Measurements from ENCODE around the gene CNTRL.
A peak's percentile ranks its signal among the peaks of the same experiment; 100 is the strongest.

The CNTRL gene

DNA sequence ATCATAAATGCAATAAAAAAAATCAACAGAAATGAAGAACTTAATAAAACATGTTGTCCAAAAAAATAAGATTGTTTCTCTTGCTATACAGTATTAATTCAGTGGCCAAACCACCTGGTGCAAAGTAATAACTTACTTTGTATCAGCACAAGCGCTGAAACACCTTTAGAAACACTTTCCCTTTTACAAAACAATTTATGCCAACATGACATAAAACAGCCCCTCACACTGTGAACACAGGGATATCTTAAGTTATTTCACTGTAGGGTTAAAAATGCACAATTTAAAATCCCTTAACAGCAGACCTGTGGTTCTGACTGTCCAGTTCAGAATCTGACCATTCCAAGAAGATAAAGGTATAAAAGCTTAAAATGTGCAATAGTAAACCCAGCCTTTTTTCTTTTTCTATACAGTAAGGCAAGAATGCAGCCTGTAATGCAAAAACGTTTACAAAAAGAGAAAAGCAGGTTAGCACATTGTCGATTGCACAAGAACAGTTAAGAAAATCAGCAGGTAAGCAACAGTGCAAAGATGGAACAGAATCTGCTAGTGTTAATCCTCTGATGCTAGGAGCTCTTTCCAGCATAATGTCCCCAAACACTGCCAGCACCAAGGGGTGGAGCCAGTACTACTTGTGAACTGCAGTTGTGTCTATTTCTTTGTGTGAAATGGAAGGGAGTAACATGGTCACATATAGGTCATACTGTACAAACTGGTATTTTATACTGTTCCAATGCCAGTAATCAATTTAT is 105.4 kb downstream of the CNTRL start:
- no peak for DNase-seq (ENCODE audit: low read depth)

DNA sequence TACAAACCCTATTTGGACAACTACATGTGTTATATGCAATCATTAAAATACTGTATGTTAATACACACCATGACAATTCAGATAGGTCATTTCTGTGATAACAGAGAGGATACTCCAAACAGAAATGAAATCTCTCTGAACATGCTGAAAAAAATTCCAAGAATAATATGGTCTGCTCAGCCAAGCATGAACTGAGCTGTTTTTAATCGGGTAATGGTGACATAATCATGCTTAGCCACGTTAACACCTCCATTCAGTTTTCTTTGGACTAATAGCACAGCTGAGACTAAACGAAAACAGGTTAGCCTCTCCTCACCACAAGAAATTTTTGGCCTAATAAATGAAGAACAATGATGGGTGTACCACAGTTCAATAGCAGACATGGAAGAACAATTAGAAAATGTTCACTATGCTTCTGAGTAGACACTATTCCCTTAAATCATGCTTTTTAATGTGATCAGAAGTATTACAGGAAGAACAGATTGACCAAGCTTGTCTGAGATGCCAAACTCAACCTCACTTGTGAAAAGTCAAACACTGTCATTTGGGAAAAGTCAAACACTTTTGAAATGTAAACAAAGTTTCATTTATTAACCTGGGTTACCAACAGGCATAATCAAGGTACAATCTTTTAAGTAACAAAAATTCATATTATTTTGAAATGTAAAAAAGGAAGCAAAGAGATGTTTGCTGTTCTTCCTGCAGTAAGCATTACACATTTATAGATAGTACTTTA is 107.5 kb downstream of the CNTRL start:
- DNase-seq (ENCODE audit: low read depth): no peak

DNA sequence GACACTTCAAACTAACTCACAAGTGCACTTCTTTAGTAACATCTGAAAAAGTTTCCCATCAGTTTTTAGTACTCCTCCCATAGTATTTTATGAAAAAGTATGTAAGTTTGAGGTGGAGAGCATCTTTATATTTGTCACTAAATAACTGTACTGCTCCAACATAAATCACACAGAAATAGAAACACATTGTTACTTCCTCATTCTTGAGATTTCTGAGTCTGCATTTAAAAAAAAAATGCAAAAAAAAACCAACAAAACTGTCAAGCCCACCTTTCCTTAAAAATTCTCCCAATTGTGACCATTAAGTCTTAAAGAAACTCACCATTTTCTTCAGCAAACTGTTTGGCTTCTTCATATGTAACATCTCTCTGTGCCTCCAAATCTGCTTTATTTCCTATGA is 108.2 kb downstream of the CNTRL start:
- DNase-seq (ENCODE audit: low read depth): no peak

DNA sequence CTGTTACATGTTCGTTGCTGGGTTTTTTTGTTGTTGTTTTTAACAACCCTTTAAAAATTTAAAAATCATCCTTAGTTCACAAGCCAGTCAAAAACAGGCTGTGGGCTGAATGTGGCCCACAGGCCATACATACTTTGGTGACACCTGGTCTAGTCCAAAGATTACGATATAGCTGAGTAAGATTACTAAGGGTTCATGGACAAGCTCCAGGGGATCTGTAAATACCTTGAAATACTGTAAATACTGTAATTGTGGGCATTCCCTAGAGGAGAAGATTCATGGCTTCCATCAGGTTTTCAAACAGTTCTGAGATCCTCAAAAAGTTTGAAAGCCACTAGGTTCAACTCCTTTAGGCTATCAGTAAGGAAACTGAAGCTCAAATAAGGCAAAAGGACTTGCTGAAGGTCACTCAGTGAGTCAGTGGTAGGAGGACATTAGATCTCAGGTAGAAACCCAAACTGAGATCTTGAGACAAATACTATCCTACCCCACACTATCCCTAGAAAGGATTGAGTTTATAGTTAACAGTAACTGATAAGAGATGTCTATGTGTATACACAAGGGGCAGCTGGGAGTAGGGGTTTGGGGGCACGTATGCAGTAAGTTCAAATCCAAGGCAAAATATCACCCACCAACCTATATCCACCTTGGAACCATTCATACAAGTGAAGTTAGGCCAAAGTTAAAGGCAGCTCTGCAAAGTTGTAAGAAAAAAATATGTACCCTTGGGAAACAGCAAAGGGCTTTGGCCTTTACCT is 109.1 kb downstream of the CNTRL start:
- no peak for DNase-seq (ENCODE audit: low read depth)

DNA sequence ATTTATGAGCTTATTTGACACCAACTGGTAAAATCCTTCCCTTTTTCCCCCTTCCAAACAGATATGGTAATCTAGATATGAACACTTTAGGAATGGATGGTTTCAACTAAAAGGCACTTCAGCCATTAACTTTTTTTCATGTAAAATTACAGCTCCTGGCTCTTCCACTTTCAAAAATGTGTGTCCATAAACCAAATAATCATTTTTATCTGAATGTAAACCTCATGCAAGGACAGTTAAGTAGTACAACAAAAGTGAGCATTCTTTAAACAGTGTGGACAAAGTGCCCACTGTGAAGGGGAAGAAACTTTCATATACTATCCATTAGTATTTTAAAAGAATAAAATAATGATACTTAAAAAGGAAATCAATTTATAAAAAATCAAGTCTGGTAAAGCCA is 109.7 kb downstream of the CNTRL start:
- no peak for DNase-seq (ENCODE audit: low read depth)

DNA sequence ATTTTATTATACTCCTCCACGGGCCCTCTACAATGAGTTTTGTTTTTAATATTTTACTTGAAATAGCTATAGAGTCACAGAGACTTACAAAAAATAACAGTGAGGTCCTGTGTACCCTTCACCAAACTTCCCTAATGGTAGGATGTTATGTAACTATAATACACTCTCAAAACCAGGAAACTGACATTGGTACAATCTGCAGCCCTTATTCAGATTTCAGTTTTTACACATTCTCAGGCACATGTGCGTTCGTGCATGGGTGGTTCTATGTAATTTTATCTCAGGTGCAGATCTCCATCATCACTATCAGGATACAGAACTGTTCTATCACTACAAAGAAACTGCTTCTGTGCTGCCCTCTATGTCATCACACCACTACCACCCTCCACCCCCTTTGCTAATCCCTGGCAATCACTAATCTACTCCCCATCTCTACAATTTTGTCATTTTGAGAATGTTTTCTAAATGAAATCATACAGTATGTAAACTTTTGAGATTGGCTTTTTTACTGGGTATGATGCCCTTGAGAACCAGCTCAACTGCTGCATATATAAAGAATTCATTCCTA is 110.5 kb downstream of the CNTRL start:
- no peak for DNase-seq (ENCODE audit: low read depth)

DNA sequence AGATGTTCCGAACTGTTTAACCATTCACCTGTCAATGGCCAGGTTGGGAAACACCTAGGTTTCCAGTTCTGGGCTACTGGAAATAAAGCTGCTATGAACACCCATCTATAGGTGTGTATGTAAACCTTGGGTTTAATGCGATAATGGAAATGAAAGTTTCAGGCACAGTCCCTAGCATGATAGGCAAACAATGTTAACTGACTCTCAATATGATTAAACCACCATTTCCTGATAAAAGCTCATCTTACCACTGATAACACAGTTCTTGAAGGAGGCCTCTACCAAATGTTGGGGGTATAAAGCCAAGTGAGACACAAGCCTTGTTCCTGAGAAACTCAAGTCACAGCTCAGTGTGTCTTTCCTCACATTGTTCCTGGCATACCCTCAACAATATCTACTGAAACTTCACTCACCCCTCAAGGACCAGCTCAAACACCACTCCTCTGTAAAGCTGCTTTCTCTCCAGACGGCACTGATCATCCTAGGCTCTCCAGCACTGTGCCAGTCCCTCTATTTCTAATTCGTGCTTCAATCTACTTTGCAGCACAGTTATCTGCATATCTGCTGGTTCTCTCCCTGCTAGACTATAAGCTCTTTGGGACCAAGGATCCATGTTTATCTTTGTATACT is 111.1 kb downstream of the CNTRL start:
- no peak for DNase-seq (ENCODE audit: low read depth)

DNA sequence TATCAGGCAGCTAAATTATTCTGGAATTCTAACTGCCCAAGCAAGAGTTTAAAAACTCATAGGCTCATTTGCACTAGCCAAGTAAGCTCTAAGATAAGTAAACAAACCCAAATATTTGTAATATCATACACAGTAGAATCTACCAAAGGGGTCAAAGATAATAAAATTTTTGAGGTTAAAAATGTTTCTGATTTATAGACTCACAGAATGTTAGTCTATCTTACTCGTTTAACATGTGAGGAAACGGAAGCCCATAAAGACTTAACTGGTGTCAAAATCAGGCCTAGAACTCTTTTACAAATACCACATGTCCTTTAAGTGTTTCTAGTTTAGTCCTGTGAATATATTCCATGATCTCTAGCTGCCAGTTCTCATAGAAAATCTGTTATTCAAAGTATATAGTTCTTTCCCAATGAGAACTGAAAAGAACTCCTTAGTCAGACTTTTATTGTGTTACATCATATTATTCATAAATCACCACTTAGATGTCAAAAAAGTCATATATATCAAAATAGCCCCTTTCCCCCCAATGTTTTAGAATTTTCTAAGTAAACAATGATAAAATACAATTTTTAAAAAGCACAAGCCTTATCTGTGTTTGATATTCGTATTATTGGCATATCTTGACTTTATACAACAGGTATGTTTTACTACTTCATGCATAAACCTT is 113.0 kb downstream of the CNTRL start:
- DNase-seq (ENCODE audit: low read depth): no peak

DNA sequence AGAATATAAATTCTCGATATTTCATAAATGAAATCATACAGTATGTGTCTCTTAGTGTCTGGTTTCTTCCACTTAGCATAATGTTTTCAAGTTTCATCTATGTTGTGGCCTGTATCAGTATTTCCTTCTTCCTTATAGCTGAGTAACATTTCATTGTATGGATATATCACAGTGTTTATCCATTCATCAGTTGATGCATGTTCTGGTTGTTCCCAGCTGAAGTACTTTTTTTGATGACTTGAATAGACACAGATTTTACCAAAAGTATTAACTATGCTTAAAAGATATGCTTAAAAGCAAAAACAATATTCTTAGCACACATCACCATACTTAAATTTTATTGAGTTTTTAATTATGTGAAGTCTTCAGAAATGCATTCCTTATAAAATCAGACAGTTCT is 114.3 kb downstream of the CNTRL start:
- no peak for DNase-seq (ENCODE audit: low read depth)

DNA sequence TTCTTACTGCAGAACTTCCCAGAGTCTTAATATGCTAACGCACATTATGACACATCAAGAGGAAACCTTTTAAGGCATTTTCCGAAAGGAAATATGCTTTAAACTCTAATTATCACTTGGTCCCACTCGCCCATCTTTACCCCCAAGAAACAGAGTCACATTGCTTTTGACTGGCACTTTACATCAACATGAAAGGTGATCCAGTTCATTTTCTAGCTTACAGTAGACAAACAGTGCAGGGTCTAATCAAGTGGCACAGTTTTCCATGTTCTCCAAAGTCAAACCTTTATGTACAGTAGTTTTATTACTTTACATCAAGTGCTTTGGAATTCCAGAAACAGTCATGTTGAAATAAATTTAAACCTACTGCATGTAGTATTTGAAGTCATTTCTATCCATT is 114.9 kb downstream of the CNTRL start:
- no peak for DNase-seq (ENCODE audit: low read depth)

DNA sequence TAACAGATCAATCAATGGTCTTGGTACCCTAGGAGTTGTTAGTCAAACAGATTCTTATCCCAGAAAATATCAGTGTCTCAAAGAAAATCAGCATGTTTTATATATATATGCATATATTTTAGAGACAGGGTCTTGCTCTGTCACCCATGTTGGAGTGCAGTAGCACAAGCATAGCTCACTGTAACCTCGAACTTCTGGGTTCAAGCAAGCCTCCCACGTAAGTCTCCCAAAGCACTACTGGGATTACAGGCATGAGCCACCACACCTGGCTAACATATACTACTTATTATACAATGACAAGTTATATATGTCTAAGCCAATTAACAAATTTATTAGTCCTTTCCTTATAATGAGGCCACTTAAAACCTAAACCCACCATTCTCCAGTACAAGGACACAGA is 116.5 kb downstream of the CNTRL start:
- DNase-seq (ENCODE audit: low read depth): no peak

DNA sequence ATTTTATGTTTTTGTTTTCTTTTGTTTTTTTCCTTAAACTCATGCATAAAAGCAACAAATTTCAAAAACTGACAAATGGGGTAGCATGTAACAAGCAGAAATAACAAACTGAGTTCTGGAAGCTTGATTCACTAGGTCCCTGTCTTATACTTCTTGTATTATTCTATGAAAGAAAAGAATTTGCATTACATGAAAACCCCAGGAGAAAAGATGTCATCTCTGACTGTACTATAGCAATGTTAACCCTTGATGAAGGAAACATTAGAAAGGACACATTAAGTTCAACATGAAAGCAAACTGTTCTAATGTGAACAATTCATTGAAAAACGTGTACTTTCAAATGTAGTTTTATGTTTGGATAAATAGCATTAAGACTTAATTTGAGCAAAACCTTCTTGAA is 117.8 kb downstream of the CNTRL start:
- DNase-seq (ENCODE audit: low read depth): no peak

DNA sequence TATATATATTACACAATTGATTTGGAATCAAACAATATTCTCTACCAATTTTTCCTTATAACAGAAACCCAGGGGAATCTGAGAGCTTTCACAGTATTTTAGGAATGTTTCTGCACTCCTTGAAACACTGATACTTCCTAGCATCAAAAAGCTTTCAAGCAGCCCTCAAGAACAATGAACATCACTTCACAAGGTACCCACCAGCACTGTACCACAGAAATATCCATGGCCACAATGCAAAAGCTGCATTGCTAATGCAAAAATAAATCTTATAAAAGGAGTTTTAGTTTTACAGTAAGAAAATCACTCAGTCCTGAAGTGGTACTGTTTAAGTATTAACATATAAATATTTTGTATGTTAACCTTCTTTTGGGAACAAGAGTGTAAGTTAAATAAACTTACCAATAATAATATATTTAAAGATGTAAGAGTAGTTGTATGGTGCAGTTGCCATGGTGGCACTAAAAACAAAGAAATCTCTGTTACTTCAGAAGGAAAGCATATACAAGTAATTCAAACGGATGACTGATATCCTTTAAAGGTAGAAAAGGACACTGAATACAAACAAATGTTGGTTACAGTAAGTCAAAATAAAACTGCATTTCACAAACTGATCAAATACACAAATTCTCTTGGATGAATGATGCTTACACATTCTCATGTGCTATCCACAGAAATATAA is 118.3 kb downstream of the CNTRL start:
- no peak for DNase-seq (ENCODE audit: low read depth)

DNA sequence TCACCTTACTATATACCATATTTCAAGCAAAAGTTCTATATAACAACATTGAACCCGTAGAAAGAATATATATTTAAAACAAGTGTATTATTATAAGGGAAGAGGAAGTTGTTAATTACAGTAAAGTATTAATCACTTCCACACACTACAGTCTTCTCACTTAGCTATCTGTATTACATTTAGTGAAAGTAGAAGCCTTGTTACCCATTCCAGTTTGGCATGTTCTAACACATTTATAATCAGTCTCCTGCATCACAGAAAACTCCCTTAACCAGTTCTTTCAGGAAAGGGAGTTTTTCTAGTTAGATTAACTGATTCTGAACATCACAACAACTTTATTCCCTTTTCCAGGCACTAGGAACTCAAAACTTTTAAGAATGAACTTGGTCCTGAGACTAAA is 120.0 kb downstream of the CNTRL start:
- DNase-seq (ENCODE audit: low read depth): no peak

DNA sequence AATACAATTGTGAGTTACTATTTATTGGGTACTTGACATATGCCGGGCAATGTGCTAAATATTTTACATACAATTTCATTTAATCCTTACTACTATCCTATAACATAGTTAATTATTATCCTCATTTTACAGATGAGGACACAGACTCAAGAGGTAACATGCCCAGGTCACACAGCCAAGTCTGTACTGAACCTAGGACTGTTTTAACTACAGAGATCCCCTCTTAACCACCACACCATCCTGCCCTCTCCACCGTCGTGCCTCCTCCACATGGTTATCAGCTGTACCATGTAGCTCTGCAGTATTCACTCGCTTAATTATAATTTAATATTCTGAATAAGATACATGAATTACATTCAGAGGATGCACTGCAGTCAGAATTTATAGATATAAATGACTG is 121.6 kb downstream of the CNTRL start:
- DNase-seq (ENCODE audit: low read depth): no peak

DNA sequence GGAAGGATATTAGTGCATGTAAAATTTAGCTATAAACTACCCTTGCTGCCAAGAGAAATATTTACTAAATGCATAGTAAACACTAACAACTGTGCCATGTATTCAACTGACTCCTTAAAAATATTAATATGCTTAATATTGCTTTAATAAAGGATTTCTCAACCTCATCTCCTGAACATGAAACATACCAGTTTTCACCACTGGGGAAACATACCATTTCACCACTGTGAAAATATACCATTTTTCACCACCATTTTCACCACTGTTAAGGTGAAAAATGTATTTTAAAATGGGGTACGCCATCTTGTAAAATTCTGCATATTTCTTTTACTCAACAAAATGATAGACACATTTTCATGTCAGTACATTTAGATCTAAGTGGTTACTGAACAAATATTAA is 122.4 kb downstream of the CNTRL start:
- no peak for DNase-seq (ENCODE audit: low read depth)

DNA sequence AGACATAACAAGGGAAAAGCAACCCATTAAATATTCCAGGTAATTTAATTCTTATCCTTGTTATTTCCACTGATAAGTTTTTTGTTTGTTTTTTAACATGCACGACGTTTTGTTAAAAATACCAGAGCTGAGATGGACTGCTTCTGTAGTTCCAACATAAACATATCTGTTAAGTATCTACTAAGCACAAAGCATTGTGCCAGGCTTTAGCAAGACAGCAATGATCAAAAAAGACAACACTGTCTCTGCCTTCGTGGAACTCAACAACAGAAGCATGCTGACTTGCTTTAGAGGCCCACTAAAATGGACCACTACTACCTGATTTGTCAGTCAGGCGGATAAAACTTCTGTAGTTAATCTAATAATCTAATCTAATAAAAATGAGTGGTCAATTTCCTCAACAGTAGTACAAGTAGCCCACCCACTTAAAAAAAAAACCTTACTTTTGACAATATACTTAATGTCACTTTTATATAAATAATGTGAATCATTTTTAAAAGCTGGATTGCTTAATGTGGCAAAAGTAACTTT is 123.8 kb downstream of the CNTRL start:
- DNase-seq (ENCODE audit: low read depth): no peak

DNA sequence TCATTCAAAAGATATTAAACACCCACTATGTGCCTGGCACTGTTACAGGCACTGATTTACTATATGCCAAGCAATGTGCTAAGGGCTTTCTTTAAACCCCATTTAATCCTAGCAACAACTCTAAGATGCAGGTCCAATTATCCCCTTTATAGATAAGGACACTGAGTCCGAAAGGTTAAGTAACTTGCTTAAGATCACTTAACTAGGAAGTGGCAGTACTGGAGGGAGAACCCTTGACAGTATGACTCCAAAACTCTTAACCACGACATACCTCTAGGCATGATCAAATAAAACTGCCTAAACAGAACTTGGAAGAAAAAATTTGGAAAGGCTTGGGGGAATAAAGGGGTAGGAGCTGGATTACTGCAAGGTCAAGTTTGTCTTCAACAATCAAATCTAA is 125.2 kb downstream of the CNTRL start:
- DNase-seq (ENCODE audit: low read depth): no peak

DNA sequence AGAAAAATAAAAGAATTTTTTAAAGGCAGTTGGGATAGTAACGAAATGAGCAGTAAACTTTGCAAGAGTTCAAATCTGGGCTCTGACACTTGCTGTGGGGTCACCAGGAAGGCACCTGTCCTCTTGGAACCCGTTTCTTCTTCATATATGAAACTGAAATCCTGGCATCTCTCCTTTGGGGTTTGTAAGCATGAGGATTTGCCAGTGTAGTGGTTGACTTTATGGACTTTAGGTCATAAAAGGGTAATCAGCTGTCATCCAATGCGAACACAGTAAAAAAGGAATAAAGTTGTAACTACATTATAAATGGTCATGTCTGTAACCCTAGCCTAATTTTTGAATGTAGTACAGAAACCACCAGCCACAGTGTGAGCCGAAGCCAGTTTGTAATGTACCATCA is 125.6 kb downstream of the CNTRL start:
- no peak for DNase-seq (ENCODE audit: low read depth)

DNA sequence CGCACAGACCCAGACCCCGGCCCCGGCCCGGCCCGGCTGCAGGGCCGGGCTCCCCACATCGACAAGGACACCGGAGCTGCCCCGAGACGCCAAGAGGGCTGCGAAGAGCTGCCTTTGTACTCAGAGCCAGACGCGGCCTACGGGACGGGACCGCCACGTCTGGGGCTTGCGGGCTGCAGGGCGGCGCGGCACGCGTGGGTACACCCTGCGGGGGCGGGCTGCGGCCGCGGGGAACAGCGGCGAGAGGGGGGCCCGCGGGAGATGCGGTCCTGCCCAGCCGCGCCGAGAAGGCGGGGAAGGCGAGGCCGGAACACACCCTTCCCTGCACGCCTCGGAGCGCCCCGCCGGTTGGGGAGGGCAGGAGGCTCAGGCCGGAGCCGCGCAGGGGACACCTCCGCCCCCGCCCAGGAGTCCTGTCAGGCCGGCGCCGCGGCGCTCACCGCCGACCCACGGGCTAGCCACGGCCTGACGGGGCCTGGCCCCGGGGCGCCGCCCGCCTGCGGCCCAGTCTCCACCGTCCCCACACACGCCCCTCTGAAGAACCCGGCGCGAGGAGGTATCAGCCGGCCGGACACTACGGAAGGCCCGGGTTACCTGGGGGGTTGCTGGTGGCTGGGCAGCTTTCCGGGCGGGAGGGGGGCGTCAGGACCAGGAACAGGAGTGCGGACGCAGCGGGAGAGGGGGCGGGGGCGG is 126.4 kb downstream of the CNTRL start:
- peak; percentile 12 for DNase-seq (ENCODE audit: low read depth)

Measured in stimulated activated CD8-positive, alpha-beta memory T cell treated with anti-CD3 and anti-CD28 coated beads, Interleukin-15, amount 100 ng/mL, for 24 hours (primary cell).